GM20431 (cell line): ENCODE measurements around the gene PHF20.
"Not testable (repeated sequence)": the region's sequence is repeated elsewhere in the genome, so short reads cannot be mapped to it uniquely, and the experiment has no call there.

ENCODE experiments used
- in situ Hi-C: fragments of 300-500 bp; cut with MseI, MboI; formaldehyde crosslinking; loops from one replicate; pipeline ENCODE4 v1.15.0; 2020; ENCODE audit warnings: low sequenced_read_pairs; ENCODE audit not compliant: unreplicated experiment

PHF20 gene

GRCh38 chr20:35831971-35832370 is 60.2 kb downstream of the PHF20 start:
- in situ Hi-C loops: no loop called here

- in situ Hi-C loops: no loop called here
Observed at GRCh38 chr20:35833241-35833640, 61.4 kb downstream of the PHF20 start.

GRCh38 chr20:35837577-35838195 is 65.9 kb downstream of the PHF20 start:
- in situ Hi-C loops: no loop called here

- in situ Hi-C loops: no loop called here
Observed at GRCh38 chr20:35838205-35838604, 66.4 kb downstream of the PHF20 start.

GRCh38 chr20:35839904-35840303 is 68.1 kb downstream of the PHF20 start:
- in situ Hi-C loops: no loop called here

GRCh38 chr20:35840421-35840820 is 68.6 kb downstream of the PHF20 start:
- in situ Hi-C loops: no loop called here

- in situ Hi-C loops: no loop called here
Observed at GRCh38 chr20:35842361-35842760, 70.5 kb downstream of the PHF20 start.

- in situ Hi-C loops: not testable (repeated sequence)
Observed at GRCh38 chr20:35843894-35844293, 72.1 kb downstream of the PHF20 start.

GRCh38 chr20:35845561-35845960 is 73.7 kb downstream of the PHF20 start:
- in situ Hi-C loops: no loop called here

- in situ Hi-C loops: no loop called here
Observed at GRCh38 chr20:35849706-35850105, 77.9 kb downstream of the PHF20 start.

GRCh38 chr20:35851659-35852058 is 79.8 kb downstream of the PHF20 start:
- in situ Hi-C loops: not testable (repeated sequence)

- in situ Hi-C loops: no loop called here
Observed at GRCh38 chr20:35854713-35855348, 83.0 kb downstream of the PHF20 start.

- in situ Hi-C loops: not testable (repeated sequence)
Observed at GRCh38 chr20:35855641-35856040, 83.8 kb downstream of the PHF20 start.

GRCh38 chr20:35856866-35857265 is 85.1 kb downstream of the PHF20 start:
- in situ Hi-C loops: no loop called here

- in situ Hi-C loops: no loop called here
Observed at GRCh38 chr20:35866418-35867202, 94.8 kb downstream of the PHF20 start.

- in situ Hi-C loops: no loop called here
Observed at GRCh38 chr20:35870541-35871258, 98.9 kb downstream of the PHF20 start.

GRCh38 chr20:35871259-35871771 is 99.5 kb downstream of the PHF20 start:
- in situ Hi-C loops: no loop called here

GRCh38 chr20:35876033-35876320 is 104.2 kb downstream of the PHF20 start:
- in situ Hi-C loops: no loop called here

- in situ Hi-C loops: no loop called here
Observed at GRCh38 chr20:35877611-35878010, 105.8 kb downstream of the PHF20 start.

GRCh38 chr20:35878113-35878625 is 106.4 kb downstream of the PHF20 start:
- in situ Hi-C loops: no loop called here
